VCaP (cell line): Measurements from ENCODE around the gene ELOVL2.

Experiments used
- H3K27ac ChIP-seq: fragments of 450-650 bp; 2 replicates; pipeline ENCODE4 v1.5.1; 2017
- TF ChIP-seq, protein P1 (sequence below): fragments of 450-650 bp; conservative IDR thresholded peaks from 2 replicates; pipeline ENCODE4 v1.5.1; 2017; ENCODE audit warnings: mild to moderate bottlenecking, moderate library complexity

Gene ELOVL2

DNA sequence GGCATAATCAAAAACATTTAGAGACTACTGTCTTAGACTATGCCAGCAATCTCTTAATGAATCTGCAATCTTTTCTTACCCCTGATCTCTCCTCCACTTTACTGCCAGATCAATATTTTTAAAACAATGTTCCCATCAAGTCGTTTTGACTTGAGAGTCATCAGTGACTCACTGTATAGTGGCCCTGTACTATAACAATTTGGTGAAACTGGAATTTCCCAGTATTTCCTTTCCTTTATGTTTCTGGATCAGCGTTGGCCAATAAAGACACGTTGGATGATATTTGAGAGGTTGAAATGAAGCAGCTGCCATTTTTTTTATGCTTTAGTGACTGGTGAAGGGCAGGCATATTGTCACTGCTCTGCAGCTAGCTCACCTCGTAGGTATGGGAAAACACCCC lies 39.4 kb upstream of the ELOVL2 start:
- no peak overlapping the region for H3K27ac ChIP-seq
- TF ChIP-seq, protein P1, sequence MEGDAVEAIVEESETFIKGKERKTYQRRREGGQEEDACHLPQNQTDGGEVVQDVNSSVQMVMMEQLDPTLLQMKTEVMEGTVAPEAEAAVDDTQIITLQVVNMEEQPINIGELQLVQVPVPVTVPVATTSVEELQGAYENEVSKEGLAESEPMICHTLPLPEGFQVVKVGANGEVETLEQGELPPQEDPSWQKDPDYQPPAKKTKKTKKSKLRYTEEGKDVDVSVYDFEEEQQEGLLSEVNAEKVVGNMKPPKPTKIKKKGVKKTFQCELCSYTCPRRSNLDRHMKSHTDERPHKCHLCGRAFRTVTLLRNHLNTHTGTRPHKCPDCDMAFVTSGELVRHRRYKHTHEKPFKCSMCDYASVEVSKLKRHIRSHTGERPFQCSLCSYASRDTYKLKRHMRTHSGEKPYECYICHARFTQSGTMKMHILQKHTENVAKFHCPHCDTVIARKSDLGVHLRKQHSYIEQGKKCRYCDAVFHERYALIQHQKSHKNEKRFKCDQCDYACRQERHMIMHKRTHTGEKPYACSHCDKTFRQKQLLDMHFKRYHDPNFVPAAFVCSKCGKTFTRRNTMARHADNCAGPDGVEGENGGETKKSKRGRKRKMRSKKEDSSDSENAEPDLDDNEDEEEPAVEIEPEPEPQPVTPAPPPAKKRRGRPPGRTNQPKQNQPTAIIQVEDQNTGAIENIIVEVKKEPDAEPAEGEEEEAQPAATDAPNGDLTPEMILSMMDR: no peak

DNA sequence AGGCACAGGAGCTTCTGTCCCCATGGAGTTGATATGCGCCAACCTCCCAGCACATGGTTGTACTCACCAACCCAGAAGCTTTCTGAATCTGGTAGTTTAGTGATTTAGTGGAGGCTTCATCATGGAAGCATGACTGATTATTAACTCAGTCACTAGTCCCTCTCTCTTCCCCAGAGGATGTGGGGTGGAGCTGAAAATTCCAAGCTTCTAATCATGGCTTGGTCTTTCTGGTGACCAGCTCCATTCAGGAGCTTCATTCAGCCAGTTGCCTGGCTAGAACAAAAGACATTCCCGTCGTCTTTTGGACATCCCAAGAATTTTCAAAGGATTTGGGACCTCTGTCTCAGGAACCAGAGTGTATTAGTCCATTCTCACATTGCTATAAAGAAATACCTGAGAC lies 36.2 kb upstream of the ELOVL2 start:
- TF ChIP-seq, protein P1: no peak
- H3K27ac ChIP-seq: no peak overlapping the region

DNA sequence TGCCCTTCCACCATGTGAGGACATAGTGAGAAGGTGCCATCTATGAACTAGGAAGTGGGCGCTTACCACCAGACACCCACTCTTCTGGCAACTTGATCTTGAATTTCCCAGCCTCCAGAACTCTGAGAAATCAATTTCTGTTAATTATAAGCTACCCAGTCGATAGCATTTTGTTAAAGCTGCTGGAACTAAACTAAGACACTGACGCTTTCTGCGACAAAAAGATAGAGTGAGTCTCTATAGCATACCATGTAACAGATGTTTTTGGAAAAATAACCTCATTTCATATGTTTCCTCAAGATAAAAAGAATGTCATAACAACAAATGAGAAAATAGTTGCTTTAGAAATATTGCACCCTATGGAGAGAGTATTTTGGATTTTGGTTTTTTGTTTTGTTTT lies 34.2 kb upstream of the ELOVL2 start:
- H3K27ac ChIP-seq: no peak overlapping the region
- TF ChIP-seq, protein P1: no peak

DNA sequence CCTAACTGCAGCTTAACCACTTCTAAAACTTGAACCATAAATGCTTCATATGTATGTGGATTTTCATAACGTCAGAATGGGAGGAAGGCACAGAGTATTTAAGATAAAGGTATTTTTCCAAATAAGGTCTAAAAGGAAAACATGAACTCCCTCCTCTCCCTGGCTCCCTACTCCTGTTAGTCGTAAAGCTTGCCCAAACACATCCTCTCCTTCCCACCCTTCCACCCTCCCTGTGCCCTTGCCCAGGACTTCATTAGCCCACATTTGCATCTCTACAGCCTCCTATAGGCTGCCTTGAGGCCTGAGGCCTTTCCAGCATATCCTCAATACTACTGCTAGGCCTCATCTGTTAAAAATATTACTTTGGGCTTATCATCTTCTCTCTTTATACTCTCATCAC lies 32.4 kb upstream of the ELOVL2 start:
- H3K27ac ChIP-seq: no peak overlapping the region
- TF ChIP-seq, protein P1: no peak

DNA sequence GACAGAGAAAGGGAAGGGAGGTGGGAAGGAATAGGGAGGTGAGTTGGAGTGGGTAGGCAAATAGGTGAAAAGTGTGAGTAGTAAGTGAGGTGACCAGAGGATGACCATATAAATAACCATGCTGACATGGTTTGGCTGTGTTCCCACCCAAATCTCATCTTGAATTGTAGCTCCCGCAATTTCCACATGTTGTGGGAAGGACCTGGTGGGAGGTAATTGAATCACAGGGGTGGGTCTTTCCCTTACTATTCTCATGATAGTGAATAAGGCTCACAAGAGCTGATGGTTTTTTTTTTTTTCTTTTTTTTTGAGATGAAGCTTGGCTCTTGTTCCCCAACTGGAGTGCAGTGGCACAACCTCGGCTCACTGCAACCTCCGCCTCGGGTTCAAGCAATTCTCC lies 28.0 kb upstream of the ELOVL2 start:
- H3K27ac ChIP-seq: no peak overlapping the region
- TF ChIP-seq, protein P1: no peak

DNA sequence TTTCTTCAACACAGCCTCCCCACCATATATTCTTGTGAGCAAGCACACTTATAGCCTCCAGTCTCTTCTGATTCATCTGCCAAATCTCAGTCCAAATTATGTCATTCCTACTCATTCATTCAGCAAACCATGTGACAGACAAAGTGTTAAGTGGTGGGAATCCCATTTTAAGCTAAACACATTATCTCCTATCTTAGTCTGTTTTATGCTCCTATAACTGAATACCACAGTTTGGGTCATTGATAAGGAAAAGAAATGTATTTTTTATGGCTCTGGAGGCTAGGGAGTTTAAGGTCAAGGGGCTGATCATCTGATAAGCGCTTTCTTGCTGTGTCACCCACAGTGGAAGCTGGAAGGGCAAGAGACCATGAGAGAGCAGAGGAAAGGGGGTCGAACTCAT lies 25.7 kb upstream of the ELOVL2 start:
- no peak overlapping the region for H3K27ac ChIP-seq
- TF ChIP-seq, protein P1: no peak

DNA sequence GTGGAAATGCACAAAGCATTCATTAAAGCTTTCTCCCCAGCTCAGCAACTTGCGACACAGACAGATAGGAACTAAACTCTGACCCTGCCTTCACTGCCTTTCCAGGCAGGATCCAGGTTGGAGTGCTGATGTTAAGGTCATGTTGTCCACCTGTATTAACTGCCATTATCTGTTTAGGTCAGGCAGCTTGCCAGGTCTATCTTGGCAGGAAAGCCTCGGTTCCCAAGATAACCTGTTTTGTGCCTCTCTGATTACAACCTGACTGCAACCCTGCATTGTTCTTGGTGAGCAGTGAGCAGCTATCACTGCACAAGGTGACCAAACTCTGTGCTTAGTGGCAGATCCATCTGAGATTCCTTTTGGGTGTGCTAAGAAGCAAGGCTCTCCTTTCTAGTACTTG lies 23.2 kb upstream of the ELOVL2 start:
- peak overlapping the region; percentile 91 for H3K27ac ChIP-seq
- TF ChIP-seq, protein P1: no peak
